HUES48 (cell line): ENCODE results near the gene ADAT2.

Experiments
- H3K27ac ChIP-seq: one replicate; pipeline ENCODE4 v1.7.0; 2013; ENCODE audit warnings: low read depth, low read length, inconsistent platforms
- H3K27me3 ChIP-seq: 2 replicates; pipeline ENCODE4 v1.6.1; 2013; ENCODE audit warnings: mild to moderate bottlenecking, low read length; ENCODE audit not compliant: control insufficient read depth, insufficient read depth
- H3K36me3 ChIP-seq: 2 replicates; pipeline ENCODE4 v1.6.1; 2013; ENCODE audit warnings: low read length; ENCODE audit not compliant: control insufficient read depth, insufficient read depth
- H3K4me1 ChIP-seq: 2 replicates; pipeline ENCODE4 v1.6.1; 2013; ENCODE audit warnings: mild to moderate bottlenecking, low read length; ENCODE audit not compliant: control insufficient read depth, insufficient read depth
- H3K4me3 ChIP-seq: 2 replicates; pipeline ENCODE4 v1.5.1; 2013; ENCODE audit warnings: mild to moderate bottlenecking, low read depth, low read length
- H3K9ac ChIP-seq: 2 replicates; pipeline ENCODE4 v1.6.1; 2013; ENCODE audit warnings: mild to moderate bottlenecking, low read depth, low read length, moderate library complexity
- H3K9me3 ChIP-seq: 2 replicates; pipeline ENCODE4 v1.6.1; 2013; ENCODE audit warnings: low read length; ENCODE audit not compliant: control insufficient read depth, insufficient read depth

Gene ADAT2

DNA sequence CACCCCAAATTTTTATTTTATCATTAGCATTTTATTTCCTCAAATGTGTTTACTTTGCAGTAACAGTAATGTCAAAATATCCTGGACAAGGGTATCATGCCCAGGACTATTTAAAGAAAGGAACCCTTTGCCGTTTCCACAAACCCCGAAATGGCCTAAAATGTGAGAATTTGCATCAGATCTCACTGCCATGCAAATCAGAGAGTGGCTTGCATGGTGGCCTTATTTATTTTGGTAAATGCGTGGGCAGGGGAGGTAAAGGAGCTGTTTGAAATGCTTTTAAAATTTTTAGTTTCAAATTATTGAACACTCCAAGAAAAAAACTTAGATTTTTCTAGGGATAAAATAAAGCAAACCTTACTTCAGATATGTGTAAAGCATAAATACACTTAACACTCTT, 43.8 kb downstream of the ADAT2 start:
- Histone ChIP-seq H3K4me1 (peaks cover 21% of the 10 kb centered on the region), H3K36me3 (no peaks in the 10 kb centered on the region), H3K9ac (no peak overlapping the region), H3K27ac (no peak overlapping the region), H3K27me3 (no peaks in the 10 kb centered on the region), H3K4me3 (no peak overlapping the region), H3K9me3 (no peaks in the 10 kb centered on the region)

DNA sequence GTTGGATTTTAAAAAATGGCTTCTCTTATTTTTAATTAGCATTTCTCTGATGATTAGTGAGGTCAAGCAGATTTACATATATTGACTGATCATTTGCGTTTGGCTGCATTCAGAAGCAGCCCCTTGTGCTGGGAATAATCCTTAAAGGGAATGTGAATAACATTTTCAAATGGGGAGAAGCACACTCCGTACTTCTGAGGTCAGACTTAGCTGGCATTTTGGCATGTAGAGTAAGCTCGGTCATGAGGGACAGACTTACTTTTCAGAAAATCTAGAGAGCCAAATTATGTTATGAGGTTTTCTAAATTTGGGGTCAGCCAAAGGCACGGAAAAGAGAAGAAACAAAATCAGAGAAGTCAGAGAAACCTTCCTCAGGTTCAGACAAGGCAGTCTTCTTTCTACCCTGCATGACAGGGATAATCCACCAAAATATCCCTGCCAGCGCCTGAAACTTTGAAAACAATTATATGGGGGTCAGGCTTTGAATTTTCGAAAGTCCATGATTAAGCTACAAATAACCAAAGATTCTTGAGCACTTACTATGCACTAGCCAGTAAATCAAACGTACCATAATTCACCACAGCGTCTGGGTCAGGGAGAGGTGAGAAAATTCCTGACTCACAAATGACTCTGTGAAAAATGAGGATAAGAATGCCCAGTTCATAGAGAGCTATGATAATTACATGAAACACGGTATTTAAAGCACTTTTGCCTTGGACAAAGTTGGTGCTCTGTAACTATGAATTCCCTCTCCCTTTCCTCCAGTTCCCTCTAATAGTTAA, 44.9 kb downstream of the ADAT2 start:
- no peak overlapping the region for H3K4me3 ChIP-seq
- H3K27me3 ChIP-seq = no peaks in the 10 kb centered on the region
- peaks cover 20% of the 10 kb centered on the region for H3K4me1 ChIP-seq
- H3K27ac ChIP-seq = no peak overlapping the region
- H3K36me3 ChIP-seq = no peaks in the 10 kb centered on the region
- H3K9ac ChIP-seq = no peak overlapping the region
- no peaks in the 10 kb centered on the region for H3K9me3 ChIP-seq

DNA sequence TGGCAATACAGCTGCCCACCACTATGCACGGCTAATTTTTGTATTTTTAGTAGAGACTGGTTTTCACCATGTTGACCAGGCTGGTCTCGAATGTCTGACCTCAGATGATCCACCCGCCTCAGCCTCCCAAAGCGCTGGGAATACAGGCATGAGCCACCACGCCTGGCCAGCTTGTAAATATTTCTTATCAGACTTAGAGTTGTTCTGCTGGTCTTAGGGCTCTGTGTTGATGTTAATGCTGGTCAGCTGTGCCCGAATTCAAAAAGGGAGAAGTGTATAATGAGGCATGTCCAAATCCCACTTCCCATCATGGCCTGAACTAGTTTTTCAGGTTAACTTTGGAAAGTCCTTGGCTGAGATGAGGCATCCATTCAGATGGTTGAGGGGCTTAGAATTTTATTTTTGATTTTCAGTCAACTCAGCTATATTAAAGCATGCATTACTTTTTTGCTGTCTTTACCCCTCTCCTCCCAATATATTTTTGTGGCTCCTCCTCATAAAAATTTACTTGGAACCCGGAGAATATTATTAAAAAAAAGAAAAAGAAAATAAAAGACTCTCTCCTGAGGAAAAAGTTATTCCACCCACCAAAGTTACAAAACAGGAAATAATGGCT, 47.7 kb downstream of the ADAT2 start:
- Histone ChIP-seq H3K27ac (no peak overlapping the region), H3K27me3 (no peaks in the 10 kb centered on the region), H3K36me3 (no peaks in the 10 kb centered on the region), H3K9me3 (no peaks in the 10 kb centered on the region), H3K4me1 (peaks cover 29% of the 10 kb centered on the region), H3K9ac (no peak overlapping the region), H3K4me3 (no peak overlapping the region)

DNA sequence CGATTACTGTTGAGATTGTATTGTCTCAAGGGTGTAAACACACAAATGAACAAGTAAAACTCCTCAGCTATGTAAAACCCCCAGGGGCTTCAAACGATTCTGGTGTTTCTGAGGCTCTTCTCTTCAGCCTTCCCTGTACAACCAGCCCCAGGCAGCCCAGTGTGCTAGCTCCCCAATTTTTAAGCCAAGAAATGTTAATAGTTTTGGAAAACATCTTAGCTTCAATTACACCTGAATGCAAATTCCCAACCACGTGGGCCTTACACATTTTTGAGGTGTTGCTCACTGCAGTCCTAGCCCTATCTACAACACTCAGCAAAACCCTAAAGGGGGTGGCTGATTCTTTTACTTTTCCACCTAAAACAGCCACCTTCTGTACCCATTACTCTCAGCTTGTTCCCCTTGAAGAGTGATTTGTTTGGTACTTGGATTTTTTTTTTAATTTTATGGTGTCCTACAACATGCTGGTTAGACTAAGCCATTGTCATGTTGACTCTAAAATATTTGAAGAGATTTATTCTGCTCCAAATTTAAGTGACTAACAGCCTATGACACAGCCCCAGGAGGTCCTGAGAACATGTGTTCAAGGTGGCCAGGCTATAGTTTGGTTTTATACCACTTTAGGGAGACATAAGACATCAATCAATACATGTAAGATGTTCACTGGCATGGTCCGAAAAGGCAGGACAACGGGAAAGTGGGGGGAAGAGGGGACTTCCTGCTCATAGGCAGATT, 48.7 kb downstream of the ADAT2 start:
- Histone ChIP-seq H3K36me3 (no peaks in the 10 kb centered on the region), H3K4me1 (peaks cover 35% of the 10 kb centered on the region), H3K4me3 (no peak overlapping the region), H3K9me3 (no peaks in the 10 kb centered on the region), H3K27ac (no peak overlapping the region), H3K9ac (no peak overlapping the region), H3K27me3 (no peaks in the 10 kb centered on the region)

DNA sequence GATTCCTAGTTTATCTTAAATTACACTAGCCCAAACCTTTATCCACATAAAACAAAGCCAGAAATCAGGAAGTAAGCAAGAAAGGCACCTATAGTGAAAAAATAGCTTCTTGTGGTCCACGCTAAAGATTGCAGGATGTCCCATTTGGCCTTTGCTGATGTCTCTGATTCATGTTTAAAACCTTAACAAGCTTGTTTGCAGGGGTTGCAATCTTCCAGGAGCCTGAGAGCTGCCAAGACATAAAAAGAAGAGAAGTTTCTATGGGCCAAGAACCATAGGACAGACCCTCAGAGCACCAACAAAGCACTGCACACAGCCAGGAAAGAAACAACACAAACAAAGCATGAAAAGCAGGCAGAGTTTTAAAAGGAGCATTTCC, 49.4 kb downstream of the ADAT2 start:
- Histone ChIP-seq H3K36me3 (no peaks in the 10 kb centered on the region), H3K27me3 (no peaks in the 10 kb centered on the region), H3K9me3 (no peaks in the 10 kb centered on the region), H3K9ac (no peak overlapping the region), H3K4me1 (peaks cover 35% of the 10 kb centered on the region), H3K4me3 (no peak overlapping the region), H3K27ac (no peak overlapping the region)

DNA sequence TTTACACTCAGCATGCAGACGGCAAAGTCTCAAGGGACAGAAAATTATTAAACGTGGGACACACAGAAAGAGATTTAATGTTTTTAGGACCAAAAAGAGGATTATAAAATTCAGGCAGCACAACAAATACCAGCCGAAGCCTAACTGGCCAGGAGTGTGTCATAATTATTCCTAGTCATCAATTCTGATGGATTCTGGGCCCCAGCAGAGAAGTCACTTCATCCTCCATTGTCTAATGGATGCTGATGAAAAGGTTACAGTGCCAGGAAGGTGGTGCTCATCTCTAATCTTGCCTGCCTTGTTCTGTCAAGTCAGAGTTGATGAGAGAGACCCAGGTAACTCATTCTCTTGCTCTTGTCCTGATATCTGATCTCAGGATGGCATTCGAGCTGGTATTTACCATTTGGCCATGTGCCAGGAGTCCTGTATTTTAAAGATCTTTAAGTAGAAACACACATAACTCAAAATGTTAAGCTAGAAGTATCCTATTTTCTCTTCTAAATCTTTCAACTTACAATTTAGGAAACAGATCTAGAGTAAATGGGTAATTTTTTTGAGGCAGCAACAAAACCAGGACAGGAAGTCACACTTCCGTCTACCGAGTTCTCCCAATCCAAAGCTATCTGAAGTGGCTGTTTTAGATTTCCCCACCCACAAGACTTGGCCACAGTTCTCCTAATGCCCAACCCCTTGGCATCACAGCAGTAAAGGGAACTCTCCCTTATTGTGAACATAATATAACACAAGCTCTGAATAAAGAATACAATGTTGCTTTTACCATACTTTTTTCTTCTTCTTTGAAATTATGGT, 50.0 kb downstream of the ADAT2 start:
- no peaks in the 10 kb centered on the region for H3K27me3 ChIP-seq
- no peak overlapping the region for H3K9ac ChIP-seq
- no peak overlapping the region for H3K4me3 ChIP-seq
- H3K36me3 ChIP-seq = no peaks in the 10 kb centered on the region
- H3K27ac ChIP-seq = no peak overlapping the region
- H3K4me1 ChIP-seq = peaks cover 34% of the 10 kb centered on the region
- no peaks in the 10 kb centered on the region for H3K9me3 ChIP-seq

DNA sequence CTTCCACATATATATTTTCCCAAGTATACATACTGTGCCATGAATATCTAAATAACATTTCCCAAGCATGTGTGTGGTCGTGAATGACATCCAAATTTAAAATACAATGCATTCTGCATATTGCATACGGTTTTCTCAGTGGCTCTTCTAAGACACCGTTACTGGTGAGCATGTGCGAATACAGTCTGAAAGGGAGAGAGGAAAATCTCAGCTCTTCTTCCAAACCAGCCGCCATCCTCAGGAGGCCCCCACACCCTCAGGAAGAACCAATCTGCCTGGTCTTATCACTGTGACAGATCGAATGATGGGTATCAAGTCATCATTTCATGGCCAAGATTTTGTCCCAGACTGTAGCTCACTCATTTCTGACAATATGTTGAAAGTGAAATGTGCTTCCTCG, 50.7 kb downstream of the ADAT2 start:
- Histone ChIP-seq H3K4me1 (peaks cover 29% of the 10 kb centered on the region), H3K27me3 (no peaks in the 10 kb centered on the region), H3K9me3 (no peaks in the 10 kb centered on the region), H3K27ac (no peak overlapping the region), H3K9ac (no peak overlapping the region), H3K4me3 (no peak overlapping the region), H3K36me3 (no peaks in the 10 kb centered on the region)

DNA sequence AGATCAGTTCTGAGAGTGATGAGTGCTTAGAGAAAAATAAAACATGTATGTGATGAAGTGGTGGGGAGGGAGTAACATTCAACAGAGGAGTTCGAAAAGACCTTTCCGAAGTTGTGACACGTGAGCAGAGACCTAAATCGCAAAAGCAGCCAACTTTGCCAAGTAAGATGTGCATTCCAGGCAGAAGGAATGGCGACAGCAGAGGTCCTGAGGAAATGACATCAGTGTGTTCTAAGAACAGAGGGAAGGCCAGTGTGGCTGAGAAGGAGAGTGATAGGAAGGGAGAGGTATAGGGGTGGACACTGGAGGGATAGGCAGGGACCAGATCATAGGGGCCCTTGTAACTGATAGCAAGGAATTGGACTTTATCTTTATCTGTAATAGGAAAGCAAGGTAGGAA, 51.3 kb downstream of the ADAT2 start:
- H3K36me3 ChIP-seq = no peaks in the 10 kb centered on the region
- H3K9me3 ChIP-seq = no peaks in the 10 kb centered on the region
- H3K4me3 ChIP-seq = no peak overlapping the region
- no peaks in the 10 kb centered on the region for H3K27me3 ChIP-seq
- H3K9ac ChIP-seq = no peak overlapping the region
- peaks cover 29% of the 10 kb centered on the region for H3K4me1 ChIP-seq
- no peak overlapping the region for H3K27ac ChIP-seq

DNA sequence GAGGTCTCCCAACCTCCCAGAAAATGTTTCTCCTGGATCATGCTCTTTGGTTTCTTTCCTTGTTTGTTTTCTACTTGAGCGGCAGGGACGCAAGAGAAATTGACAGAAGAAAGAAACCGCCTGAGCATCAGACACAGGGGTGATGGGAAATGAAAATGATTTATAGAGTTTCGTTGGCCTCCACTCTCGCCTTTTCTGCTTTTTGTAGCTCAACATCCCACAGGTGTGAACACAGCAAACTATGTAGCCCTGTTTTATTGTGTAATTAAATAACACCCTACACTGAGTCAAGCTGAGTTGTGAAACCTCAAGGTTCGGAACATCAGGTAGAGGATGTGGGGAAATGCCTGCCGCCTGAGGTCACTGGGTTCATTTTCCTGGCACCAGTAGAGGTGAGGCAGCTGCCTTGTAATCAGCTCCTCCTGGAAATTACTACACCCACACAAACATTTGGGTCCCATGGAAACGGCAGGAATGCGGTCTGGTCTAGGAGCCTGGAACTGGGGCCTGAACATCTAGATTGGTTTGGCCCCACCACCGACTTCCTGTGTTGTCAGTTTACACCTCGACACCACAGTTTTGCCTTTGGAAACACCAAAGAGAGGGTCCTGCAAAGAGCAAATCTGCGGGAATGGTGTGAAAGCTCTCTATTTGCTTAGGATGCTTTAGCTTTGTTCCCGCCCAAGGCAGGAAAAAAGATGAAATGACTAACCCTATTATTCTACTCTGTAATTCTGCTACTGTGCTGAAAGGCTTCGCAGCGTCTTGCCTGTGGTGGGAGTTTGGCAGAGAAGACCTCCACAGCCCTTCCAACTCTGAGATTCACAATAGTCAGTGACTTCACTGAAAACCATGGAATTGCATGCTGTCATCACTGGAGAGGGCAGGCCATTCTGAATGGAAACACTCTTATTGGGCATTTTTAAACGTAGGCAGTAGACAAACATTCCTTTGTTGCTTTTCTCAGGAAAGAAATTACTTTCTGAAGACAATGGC, 53.0 kb downstream of the ADAT2 start:
- Histone ChIP-seq H3K9ac (no peak overlapping the region), H3K36me3 (no peaks in the 10 kb centered on the region), H3K27ac (peak overlapping the region; percentile 83), H3K27me3 (no peaks in the 10 kb centered on the region), H3K4me3 (no peak overlapping the region), H3K9me3 (no peaks in the 10 kb centered on the region), H3K4me1 (peaks cover 29% of the 10 kb centered on the region)
